Measurements from ENCODE around the gene RMRP.

DNA sequence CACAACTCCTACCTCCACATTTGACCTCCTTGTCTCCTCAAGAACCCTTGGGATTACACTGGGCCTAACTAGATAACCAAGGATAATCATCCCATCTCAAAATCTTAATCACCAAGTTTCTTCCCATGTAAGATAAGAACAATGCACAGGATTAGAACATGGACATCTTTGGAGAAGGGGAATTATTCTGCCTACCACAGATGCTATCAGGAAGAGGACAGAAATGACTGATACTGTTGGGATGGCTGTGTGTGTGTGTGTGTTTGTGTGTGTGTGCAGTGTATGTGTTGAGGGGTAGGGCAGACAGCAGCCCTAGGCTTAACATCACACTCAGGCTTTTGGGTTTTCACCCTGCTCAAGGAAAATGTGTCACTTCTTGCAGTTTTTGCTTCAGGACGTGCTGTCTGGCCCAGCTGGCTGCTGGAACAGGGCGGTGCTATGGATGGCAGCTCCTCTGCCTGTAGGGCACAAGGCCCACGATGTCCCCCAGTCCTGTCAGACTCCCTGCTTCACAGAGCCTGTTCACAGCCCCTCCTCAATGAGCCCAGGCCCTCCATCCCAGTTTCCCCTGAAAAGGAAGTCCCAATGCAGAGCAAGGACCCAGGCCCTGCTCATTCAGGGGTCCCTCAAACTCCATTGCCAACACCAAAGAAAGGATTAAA is 23.7 kb upstream of the RMRP start:
- no peak for TF ChIP-seq PATZ1 (CRISPR knock-in tag; IDR thresholded peaks at IDR 0.05; ENCODE audit: borderline replicate concordance)
- TF ChIP-seq BACH2 (CRISPR knock-in tag; IDR thresholded peaks at IDR 0.05; ENCODE audit: borderline replicate concordance), result no peak
- no peak for TF ChIP-seq ZFP3 (CRISPR knock-in tag; IDR thresholded peaks at IDR 0.05)
- TF ChIP-seq CSDC2 (CRISPR knock-in tag; IDR thresholded peaks at IDR 0.05), result no peak
- TF ChIP-seq ZNF8 (CRISPR knock-in tag; IDR thresholded peaks at IDR 0.05), result no peak
- no peak for TF ChIP-seq ESRRG (CRISPR knock-in tag; IDR thresholded peaks at IDR 0.05)
- no peak for TF ChIP-seq TOX (CRISPR knock-in tag; IDR thresholded peaks at IDR 0.05; ENCODE audit: borderline replicate concordance)
